ENCODE results near the gene GLP2R. TPM values are rescaled to one million over a fixed set of nuclear protein-coding genes. Genes with fewer than 3 reads are reported as not detected.

Gene GLP2R
- total RNA-seq, 1 donor from 2014 or later: not detected

GRCh38 chr17:9938764-9939163 lies 113.0 kb downstream of the GLP2R start:
- Histone ChIP-seq H3K4me1 (no peaks in the 10 kb centered on the region), H3K36me3 (no peaks in the 10 kb centered on the region), H3K27ac (no peak overlapping the region), H3K9me3 (no peaks in the 10 kb centered on the region), H3K27me3 (no peaks in the 10 kb centered on the region), H3K4me3 (no peak overlapping the region)
- intact Hi-C loops (cut with DNase I): no loop called here
- TF ChIP-seq CTCF (IDR thresholded peaks at IDR 0.05): no peak
- DNase-seq (ENCODE audit: low spot score in 2 of 2): no peak

GRCh38 chr17:9940841-9941240 lies 115.1 kb downstream of the GLP2R start:
- no peak for TF ChIP-seq CTCF (IDR thresholded peaks at IDR 0.05)
- no peak overlapping the region for H3K4me3 ChIP-seq
- no peak overlapping the region for H3K27ac ChIP-seq
- intact Hi-C loops (cut with DNase I): no loop called here
- H3K9me3 ChIP-seq: no peaks in the 10 kb centered on the region
- no peak for DNase-seq (ENCODE audit: low spot score in 2 of 2)
- no peaks in the 10 kb centered on the region for H3K4me1 ChIP-seq
- no peaks in the 10 kb centered on the region for H3K36me3 ChIP-seq
- no peaks in the 10 kb centered on the region for H3K27me3 ChIP-seq

- H3K4me1 ChIP-seq: no peaks in the 10 kb centered on the region
- intact Hi-C loops (cut with DNase I): no loop called here
- no peak overlapping the region for H3K4me3 ChIP-seq
- H3K9me3 ChIP-seq: no peaks in the 10 kb centered on the region
- H3K27me3 ChIP-seq: no peaks in the 10 kb centered on the region
- H3K27ac ChIP-seq: no peak overlapping the region
- no peaks in the 10 kb centered on the region for H3K36me3 ChIP-seq
- DNase-seq (ENCODE audit: low spot score in 2 of 2): no peak
- no peak for TF ChIP-seq CTCF (IDR thresholded peaks at IDR 0.05)
These were observed 115.6 kb downstream of the GLP2R start for GRCh38 chr17:9941305-9941704.

Other genes starting within 250 kb of the GLP2R start
- gene CFAP52, start 249.3 kb upstream of the GLP2R start, total RNA-seq: not detected
- gene USP43, start 180.4 kb upstream of the GLP2R start, total RNA-seq: not detected
- gene DHRS7C, start 34.3 kb upstream of the GLP2R start, total RNA-seq: not detected
- gene GSG1L2, start 3.8 kb upstream of the GLP2R start, total RNA-seq: not detected
- not detected for gene RCVRN, start 79.3 kb downstream of the GLP2R start, total RNA-seq